Gastroesophageal sphincter (tissue), 3 donors: ENCODE data around the gene SLC26A5.

Experiments
- CTCF ChIP-seq, 4 experiments: fragments of 200-600 bp in 2 of 4; fragments of 450-650 bp in 2 of 4; sonication (generic) in 1 of 4; IDR thresholded peaks; one replicate each; pipeline ENCODE4 v1.5.1; 2017 to 2019; ENCODE audit warnings: antibody characterized with exemption in 4 of 4, mild to moderate bottlenecking in 2 of 4, moderate library complexity in 2 of 4
- EP300 ChIP-seq: sonication (generic); formaldehyde crosslinking; IDR thresholded peaks from one replicate; pipeline ENCODE4 v1.6.1; 2017; ENCODE audit warnings: antibody characterized with exemption, mild to moderate bottlenecking
- POLR2A ChIP-seq, 2 donors: fragments of 450-650 bp; IDR thresholded peaks; one replicate each; pipeline ENCODE4 v1.6.1; 2017; ENCODE audit warnings: antibody characterized with exemption in 2 of 2, mild to moderate bottlenecking in 2 of 2, moderate library complexity in 1 of 2
- POLR2AphosphoS5 ChIP-seq: sonication (generic); formaldehyde crosslinking; IDR thresholded peaks from one replicate; pipeline ENCODE4 v1.6.1; 2017; ENCODE audit warnings: antibody characterized with exemption

DNA sequence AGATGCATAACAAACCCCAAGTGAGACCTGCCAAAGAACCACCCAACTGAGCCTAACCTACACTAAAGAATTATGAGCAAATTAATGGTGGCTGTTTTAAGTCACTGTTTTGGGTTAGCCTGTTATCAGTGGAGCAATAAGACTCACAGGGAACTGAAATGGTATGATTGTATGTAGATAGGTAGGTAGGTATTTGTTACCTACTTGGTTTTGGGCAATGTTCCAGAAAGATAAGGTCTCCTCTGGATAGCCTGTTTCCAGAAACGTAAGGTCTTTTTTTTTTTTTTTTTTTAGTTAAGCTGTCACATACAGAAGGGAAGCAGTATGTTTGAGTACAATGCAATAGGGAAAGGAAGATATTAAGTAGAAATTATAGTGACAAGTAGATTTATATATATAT lies 50.9 kb downstream of the SLC26A5 start:
- TF ChIP-seq POLR2AphosphoS5 = no peak
- no peak for TF ChIP-seq CTCF (IDR thresholded peaks at IDR 0.05)
- no peak for TF ChIP-seq POLR2A (IDR thresholded peaks at IDR 0.05)
- no peak for TF ChIP-seq EP300
